Hepatocyte (in vitro differentiated cells): ENCODE results near the gene L3MBTL1. TPM values are rescaled to one million over a fixed set of nuclear protein-coding genes. Genes with fewer than 3 reads are reported as not detected.

ENCODE experiments used
- DNase-seq: peaks from one replicate; pipeline ENCODE4 v3.0.0-alpha.2; 2016; ENCODE audit warnings: low spot score
- H2AFZ ChIP-seq: fragments of 200-600 bp; sonication (generic); 2 replicates; pipeline ENCODE4 v1.6.0; 2016; ENCODE audit warnings: antibody characterized with exemption, mild to moderate bottlenecking
- H3K27ac ChIP-seq: fragments of 200-600 bp; sonication (generic); 2 replicates; pipeline ENCODE4 v1.5.1; 2016; ENCODE audit warnings: mild to moderate bottlenecking
- H3K27me3 ChIP-seq: fragments of 200-600 bp; sonication (generic); 2 replicates; pipeline ENCODE4 v1.6.1; 2016
- H3K36me3 ChIP-seq: fragments of 200-600 bp; sonication (generic); replicated peaks from 2 replicates; pipeline ENCODE4 v1.5.1; 2016; ENCODE audit warnings: low read depth; ENCODE audit not compliant: insufficient read depth
- H3K4me1 ChIP-seq: fragments of 200-600 bp; sonication (generic); 2 replicates; pipeline ENCODE4 v1.5.1; 2016; ENCODE audit warnings: mild to moderate bottlenecking, moderate library complexity; ENCODE audit not compliant: insufficient read depth
- H3K4me2 ChIP-seq: fragments of 200-600 bp; sonication (generic); 2 replicates; pipeline ENCODE4 v1.6.0; 2016
- H3K4me3 ChIP-seq: fragments of 200-600 bp; sonication (generic); 2 replicates; pipeline ENCODE4 v1.5.1; 2016; ENCODE audit warnings: mild to moderate bottlenecking
- H3K79me2 ChIP-seq: fragments of 200-600 bp; sonication (generic); 2 replicates; pipeline ENCODE4 v1.6.0; 2017; ENCODE audit warnings: mild to moderate bottlenecking
- H3K9me2 ChIP-seq: fragments of 200-600 bp; sonication (generic); replicated peaks from 2 replicates; pipeline ENCODE4 v1.6.0; 2017; ENCODE audit warnings: mild to moderate bottlenecking; ENCODE audit not compliant: insufficient read depth
- H3K9me3 ChIP-seq: fragments of 200-600 bp; sonication (generic); 2 replicates; pipeline ENCODE4 v1.5.1; 2016; ENCODE audit warnings: low read depth, mild to moderate bottlenecking
- H4K20me1 ChIP-seq: fragments of 200-600 bp; sonication (generic); 2 replicates; pipeline ENCODE4 v1.6.0; 2016; ENCODE audit warnings: mild to moderate bottlenecking; ENCODE audit not compliant: insufficient read depth, poor library complexity, severe bottlenecking
- EZH2 ChIP-seq: fragments of 200-600 bp; sonication (generic); IDR thresholded peaks from 2 replicates; pipeline ENCODE4 v1.6.1; 2016; ENCODE audit warnings: antibody characterized with exemption, mild to moderate bottlenecking, borderline replicate concordance
- EZH2phosphoT487 ChIP-seq: fragments of 200-600 bp; sonication (generic); IDR thresholded peaks from one replicate; pipeline ENCODE4 v1.6.1; 2018; ENCODE audit warnings: antibody characterized with exemption, mild to moderate bottlenecking, low read depth, moderate library complexity; ENCODE audit not compliant: unreplicated experiment, severe bottlenecking
- WGBS: methylation state at CpG from one replicate; pipeline ENCODE4 v1.1.6; 2016; ENCODE audit warnings: low lambda C conversion rate; ENCODE audit errors: missing lambda C conversion rate; 5-methylcytosine and 5-hydroxymethylcytosine counted together
- polyA plus RNA-seq: library from polyadenylated mRNA; unstranded; fragments of >200 nt; fragmentation: Nextera tagmentation; extraction: Ambion mirVana; gene quantifications from 2 replicates; pipeline ENCODE4 v1.2.1, GENCODE V29; 2016
- total RNA-seq: library from RNA; depleted of rRNA; stranded (reverse); fragments of >200 nt; gene quantifications from 2 replicates; pipeline ENCODE4 v1.2.3, GENCODE V29; 2014
- TF ChIP-seq, protein P1 (sequence below): fragments of 200-600 bp; sonication (generic); IDR thresholded peaks from 2 replicates; pipeline ENCODE4 v1.5.1; 2016; ENCODE audit warnings: antibody characterized with exemption, mild to moderate bottlenecking; ENCODE audit not compliant: poor library complexity

The L3MBTL1 gene
- total and polyA plus RNA-seq, 2 experiments from 2014 or later, result 7.5 to 7.9 TPM

DNA sequence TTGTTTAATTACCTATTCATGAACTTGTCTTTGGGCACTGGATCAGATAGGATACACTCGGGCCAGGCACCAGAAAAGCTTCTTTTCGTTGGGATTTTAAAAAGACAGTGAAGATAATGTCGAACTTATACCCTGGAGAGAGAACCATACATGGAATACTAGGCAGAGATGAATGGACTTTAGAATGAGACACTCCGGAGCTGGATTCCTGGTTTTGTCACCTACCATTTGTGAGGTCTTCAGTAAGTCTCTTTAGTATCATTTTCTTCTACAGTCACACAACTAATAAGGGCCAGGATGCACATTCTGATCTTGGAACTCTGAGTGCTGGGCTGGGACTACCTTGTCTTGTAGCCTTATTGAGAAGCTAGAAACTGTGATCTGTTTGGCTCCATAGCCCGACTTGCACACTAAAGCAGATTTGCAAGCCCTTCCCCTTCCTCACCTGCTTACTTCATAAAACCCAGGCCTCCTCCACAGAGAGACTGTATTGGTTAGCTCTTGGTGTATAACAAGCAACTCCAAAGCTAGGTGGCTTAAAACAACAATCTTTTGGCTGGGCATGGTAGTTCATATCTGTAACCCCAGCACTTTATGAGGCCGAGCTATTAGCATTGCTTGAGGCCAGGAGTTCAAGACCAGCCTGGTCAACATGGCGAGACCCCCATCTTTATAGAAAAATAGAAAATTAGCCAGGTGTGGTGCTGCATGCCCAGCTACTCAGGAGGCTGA lies 75.8 kb downstream of the L3MBTL1 start:
- no peaks in the 10 kb centered on the region for H3K4me1 ChIP-seq
- 88% methylated on average over 7 of the region's 7 CpGs for WGBS
- H3K36me3 ChIP-seq, result no peaks in the 10 kb centered on the region
- H3K9me2 ChIP-seq, result no peaks in the 10 kb centered on the region
- no peaks in the 10 kb centered on the region for H4K20me1 ChIP-seq
- no peak overlapping the region for H3K4me2 ChIP-seq
- no peaks in the 10 kb centered on the region for H3K27me3 ChIP-seq
- DNase-seq, result no peak
- no peak overlapping the region for H2AFZ ChIP-seq
- no peaks in the 10 kb centered on the region for H3K79me2 ChIP-seq
- TF ChIP-seq, protein P1, sequence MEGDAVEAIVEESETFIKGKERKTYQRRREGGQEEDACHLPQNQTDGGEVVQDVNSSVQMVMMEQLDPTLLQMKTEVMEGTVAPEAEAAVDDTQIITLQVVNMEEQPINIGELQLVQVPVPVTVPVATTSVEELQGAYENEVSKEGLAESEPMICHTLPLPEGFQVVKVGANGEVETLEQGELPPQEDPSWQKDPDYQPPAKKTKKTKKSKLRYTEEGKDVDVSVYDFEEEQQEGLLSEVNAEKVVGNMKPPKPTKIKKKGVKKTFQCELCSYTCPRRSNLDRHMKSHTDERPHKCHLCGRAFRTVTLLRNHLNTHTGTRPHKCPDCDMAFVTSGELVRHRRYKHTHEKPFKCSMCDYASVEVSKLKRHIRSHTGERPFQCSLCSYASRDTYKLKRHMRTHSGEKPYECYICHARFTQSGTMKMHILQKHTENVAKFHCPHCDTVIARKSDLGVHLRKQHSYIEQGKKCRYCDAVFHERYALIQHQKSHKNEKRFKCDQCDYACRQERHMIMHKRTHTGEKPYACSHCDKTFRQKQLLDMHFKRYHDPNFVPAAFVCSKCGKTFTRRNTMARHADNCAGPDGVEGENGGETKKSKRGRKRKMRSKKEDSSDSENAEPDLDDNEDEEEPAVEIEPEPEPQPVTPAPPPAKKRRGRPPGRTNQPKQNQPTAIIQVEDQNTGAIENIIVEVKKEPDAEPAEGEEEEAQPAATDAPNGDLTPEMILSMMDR, result no peak
- TF ChIP-seq EZH2phosphoT487 (no peak), EZH2 (no peak)
- H3K27ac ChIP-seq, result peak overlapping the region; percentile 49
- no peaks in the 10 kb centered on the region for H3K9me3 ChIP-seq
- H3K4me3 ChIP-seq, result no peak overlapping the region

DNA sequence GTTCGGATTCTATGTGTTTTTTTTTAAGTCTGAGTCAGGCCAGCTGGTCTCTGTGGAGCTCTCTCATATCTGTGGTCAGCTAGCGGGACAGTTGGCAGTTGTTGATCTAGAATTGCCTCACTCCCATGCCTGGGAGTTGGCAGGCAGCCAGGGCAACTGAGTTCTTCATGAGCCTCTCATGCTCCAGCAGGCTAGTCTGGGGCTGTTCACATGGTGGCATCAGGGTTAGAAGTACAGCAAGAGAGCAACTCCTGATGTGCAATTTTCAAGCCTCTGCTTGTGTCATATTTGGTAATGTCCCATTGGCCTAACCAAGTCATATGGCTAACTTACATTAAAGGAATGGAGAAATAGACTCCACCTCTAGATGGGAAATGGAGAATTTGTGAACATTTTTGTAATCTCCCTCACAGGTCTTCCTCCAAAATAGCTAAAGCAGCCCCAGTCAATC lies 76.5 kb downstream of the L3MBTL1 start:
- H3K27ac ChIP-seq, result peak overlapping the region; percentile 74
- H3K4me2 ChIP-seq, result no peak overlapping the region
- H3K9me2 ChIP-seq, result no peaks in the 10 kb centered on the region
- H3K27me3 ChIP-seq, result no peaks in the 10 kb centered on the region
- H3K36me3 ChIP-seq, result no peaks in the 10 kb centered on the region
- no peaks in the 10 kb centered on the region for H3K79me2 ChIP-seq
- H3K4me1 ChIP-seq, result no peaks in the 10 kb centered on the region
- 57% methylated on average over 2 of the region's 2 CpGs for WGBS
- no peak overlapping the region for H2AFZ ChIP-seq
- no peaks in the 10 kb centered on the region for H4K20me1 ChIP-seq
- no peaks in the 10 kb centered on the region for H3K9me3 ChIP-seq
- DNase-seq, result peak; percentile 83
- TF ChIP-seq, protein P1, result no peak
- TF ChIP-seq EZH2phosphoT487, result no peak
- TF ChIP-seq EZH2, result no peak
- H3K4me3 ChIP-seq, result no peak overlapping the region

DNA sequence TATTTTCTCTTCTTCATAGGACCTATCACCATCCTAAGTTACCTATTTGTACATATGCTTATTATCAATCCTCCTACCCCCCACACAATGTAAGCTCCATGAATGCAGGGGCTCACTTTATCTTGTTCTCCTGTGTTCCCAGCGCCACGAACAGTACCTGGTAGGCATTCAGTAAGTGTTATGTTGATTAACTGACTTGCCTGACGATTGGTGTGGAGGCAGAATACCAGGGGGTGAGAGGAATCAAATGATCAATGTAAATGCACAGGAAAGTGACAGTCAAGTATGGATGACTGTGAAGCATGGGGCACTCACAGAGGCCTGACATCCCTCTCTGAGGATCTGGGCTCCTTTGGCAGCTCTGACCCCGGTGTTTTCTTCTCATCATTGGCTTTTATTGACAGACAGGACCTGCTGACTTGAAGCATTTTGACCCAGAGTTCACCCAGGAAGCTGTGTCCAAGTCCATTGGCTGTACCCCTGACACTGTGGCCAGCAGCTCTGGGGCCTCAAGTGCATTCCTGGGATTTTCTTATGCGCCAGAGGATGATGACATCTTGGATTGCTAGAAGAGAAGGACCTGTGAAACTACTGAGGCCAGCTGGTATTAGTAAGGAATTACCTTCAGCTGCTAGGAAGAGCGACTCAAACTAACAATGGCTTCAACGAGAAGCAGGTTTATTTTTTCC lies 77.1 kb downstream of the L3MBTL1 start:
- no peaks in the 10 kb centered on the region for H3K27me3 ChIP-seq
- TF ChIP-seq, protein P1, result no peak
- TF ChIP-seq EZH2phosphoT487 (no peak), EZH2 (no peak)
- peak overlapping the region; percentile 74 for H3K27ac ChIP-seq
- peaks cover 1% of the 10 kb centered on the region for H3K4me1 ChIP-seq
- H2AFZ ChIP-seq, result no peak overlapping the region
- no peaks in the 10 kb centered on the region for H3K79me2 ChIP-seq
- DNase-seq, result peak; percentile 48
- H3K9me2 ChIP-seq, result no peaks in the 10 kb centered on the region
- H3K4me2 ChIP-seq, result peak overlapping the region; percentile 18
- H4K20me1 ChIP-seq, result no peaks in the 10 kb centered on the region
- WGBS, result 62% methylated on average over 7 of the region's 7 CpGs
- no peak overlapping the region for H3K4me3 ChIP-seq
- H3K9me3 ChIP-seq, result no peaks in the 10 kb centered on the region
- no peaks in the 10 kb centered on the region for H3K36me3 ChIP-seq
